HepG2 (cell line): ENCODE measurements around the gene SPNS2. TPM values are rescaled to one million over a fixed set of nuclear protein-coding genes. Genes with fewer than 3 reads are reported as not detected.

Experiments used
- ATAC-seq: fragments of 200-7000 bp; cut with Tn5 transposase; 3 replicates; pipeline ENCODE4 v1.9.1; 2020; ENCODE audit warnings: mild to moderate bottlenecking, moderate library complexity
- BruUV-seq: library from RNA; stranded (reverse); fragments of 400-500 nt; replicated peaks from 2 replicates; lab custom pipeline; 2021; lab: Mats Ljungman, UMichigan
- CTCF ChIA-PET: fragments of 300-600 bp; formaldehyde crosslinking; extraction: SDS; loops from one replicate; lab custom pipeline; 2021; ENCODE audit warnings: low total read pairs, inconsistent platforms, low intra/inter-chr PET ratio; lab: Yijun Ruan, JAX
- POLR2A ChIA-PET: fragments of 350-600 bp; sonication (Branson Sonifier 250); formaldehyde crosslinking; loops from one replicate; lab custom pipeline; 2020; ENCODE audit warnings: antibody characterized with exemption, inconsistent platforms; lab: Yijun Ruan, JAX
- DNase-seq: peaks from one replicate; pipeline ENCODE4 v3.0.0-alpha.2; 2015; ENCODE audit warnings: low spot score
- FAIRE-seq: peaks from 3 replicates; lab custom pipeline; 2011; peaks lifted over from hg19 to GRCh38; lab: Jason Lieb, UNC
- H2AFZ ChIP-seq: one replicate; pipeline ENCODE4 v1.6.1; 2011; ENCODE audit warnings: low read length, inconsistent platforms
- H3K27ac ChIP-seq: fragments of 300-600 bp; 3 replicates; pipeline ENCODE4 v1.8.0; 2011; ENCODE audit warnings: mixed run types, mild to moderate bottlenecking, mixed read lengths, low read length, inconsistent platforms; ENCODE audit not compliant: insufficient read depth; ENCODE audit errors: extremely low read length
- H3K27me3 ChIP-seq, 2 experiments: fragments of 200-600 bp in 1 of 2; 2 replicates in 1 of 2; 3 replicates in 1 of 2; pipeline versions ENCODE4 v1.6.0 to v1.8.0; 2011; ENCODE audit warnings: low read length in 2 of 2, mild to moderate bottlenecking in 2 of 2, moderate library complexity in 2 of 2, inconsistent platforms in 1 of 2; ENCODE audit not compliant: insufficient read depth in 2 of 2, control insufficient read depth in 1 of 2
- H3K36me3 ChIP-seq, 2 experiments: fragments of 200-600 bp in 1 of 2; replicated peaks in 1 of 2; 2 replicates in 1 of 2; 3 replicates in 1 of 2; pipeline versions ENCODE4 v1.5.1 to v1.8.0; 2011; ENCODE audit warnings: low read length in 2 of 2, inconsistent platforms in 1 of 2; ENCODE audit not compliant: insufficient read depth in 2 of 2, control insufficient read depth in 1 of 2
- H3K4me1 ChIP-seq: 2 replicates; pipeline ENCODE4 v1.5.1; 2012; ENCODE audit warnings: low read length, inconsistent platforms; ENCODE audit not compliant: insufficient read depth
- H3K4me2 ChIP-seq: 2 replicates; pipeline ENCODE4 v1.6.0; 2011; ENCODE audit warnings: low read depth, low read length, inconsistent platforms
- H3K4me3 ChIP-seq, 3 experiments: fragments of 200-600 bp in 1 of 3; sonication (generic), shearing (Covaris generic) in 1 of 3; replicated peaks in 1 of 3; 2 replicates each; pipeline ENCODE4 v1.5.1; 2011 to 2016; ENCODE audit warnings: low read length in 3 of 3, inconsistent platforms in 2 of 3, low read depth in 2 of 3, mild to moderate bottlenecking in 2 of 3, control low read depth in 1 of 3, mixed read lengths in 1 of 3; ENCODE audit not compliant: insufficient read depth in 1 of 3
- H3K79me2 ChIP-seq: one replicate; pipeline ENCODE4 v1.6.1; 2011; ENCODE audit warnings: low read length, inconsistent platforms; ENCODE audit not compliant: insufficient read depth
- H3K9ac ChIP-seq: 2 replicates; pipeline ENCODE4 v1.6.0; 2011; ENCODE audit warnings: mild to moderate bottlenecking, low read depth, low read length, inconsistent platforms; ENCODE audit not compliant: insufficient read depth
- H3K9me3 ChIP-seq: 2 replicates; pipeline ENCODE4 v1.5.1; 2012; ENCODE audit warnings: mild to moderate bottlenecking, low read length
- H4K20me1 ChIP-seq: 2 replicates; pipeline ENCODE4 v1.6.0; 2011; ENCODE audit warnings: inconsistent platforms, mild to moderate bottlenecking, low read length, moderate library complexity; ENCODE audit not compliant: insufficient read depth
- DNMT3B ChIP-seq: conservative IDR thresholded peaks from 2 replicates; pipeline ENCODE4 v1.6.1; 2016; ENCODE audit warnings: missing biosample characterization, control low read depth
- GABPA ChIP-seq, 2 experiments: IDR thresholded peaks; 2 replicates each; pipeline ENCODE4 v1.6.1; 2011 to 2016; ENCODE audit warnings: low read depth in 2 of 2, low read length in 1 of 2, missing biosample characterization in 1 of 2, missing genetic modification characterization in 1 of 2
- GLI4 ChIP-seq: sonication (generic); formaldehyde crosslinking; IDR thresholded peaks from 2 replicates; pipeline ENCODE4 v1.5.1; 2020; ENCODE audit warnings: missing genetic modification reagents, mild to moderate bottlenecking, moderate library complexity, borderline replicate concordance
- GMEB2 ChIP-seq: IDR thresholded peaks from 2 replicates; pipeline ENCODE4 v1.6.1; 2016; ENCODE audit warnings: missing biosample characterization, missing genetic modification reagents, low read depth
- HMG20A ChIP-seq: IDR thresholded peaks from 2 replicates; pipeline ENCODE4 v1.6.1; 2016; ENCODE audit warnings: borderline replicate concordance
- HNF1A ChIP-seq, 2 experiments: sonication (generic) in 1 of 2; formaldehyde crosslinking in 1 of 2; IDR thresholded peaks; 2 replicates each; pipeline versions ENCODE4 v1.4.0 to v1.6.1; 2016 to 2020; ENCODE audit warnings: borderline replicate concordance in 1 of 2, low read depth in 1 of 2, mild to moderate bottlenecking in 1 of 2, missing genetic modification reagents in 1 of 2
- IRX3 ChIP-seq: sonication (generic); formaldehyde crosslinking; IDR thresholded peaks from 2 replicates; pipeline ENCODE4 v1.8.1; 2023; ENCODE audit warnings: mild to moderate bottlenecking, low read depth, missing genetic modification reagents, borderline replicate concordance
- NONO ChIP-seq, 2 experiments: fragments of 450-650 bp in 1 of 2; sonication (generic) in 1 of 2; formaldehyde crosslinking in 1 of 2; IDR thresholded peaks in 1 of 2; conservative IDR thresholded peaks in 1 of 2; 2 replicates each; pipeline versions ENCODE4 v1.6.1 to v1.8.0; 2017 to 2022; ENCODE audit warnings: mild to moderate bottlenecking in 1 of 2, missing genetic modification reagents in 1 of 2, moderate library complexity in 1 of 2
- RXRA ChIP-seq: sonication (generic); formaldehyde crosslinking; IDR thresholded peaks from 2 replicates; pipeline ENCODE4 v1.5.1; 2020; ENCODE audit warnings: missing genetic modification reagents
- SMARCC2 ChIP-seq: fragments of 450-650 bp; IDR thresholded peaks from 2 replicates; pipeline ENCODE4 v1.6.1; 2017; ENCODE audit warnings: antibody characterized with exemption, mild to moderate bottlenecking
- THYN1 ChIP-seq: sonication (generic); formaldehyde crosslinking; IDR thresholded peaks from 2 replicates; pipeline ENCODE4 v1.8.1; 2023; ENCODE audit warnings: low read depth, mild to moderate bottlenecking, moderate library complexity, missing genetic modification reagents, borderline replicate concordance
- U2AF2 ChIP-seq: fragments of 200-400 bp; formaldehyde crosslinking; IDR thresholded peaks from 2 replicates; pipeline ENCODE4 v1.6.1; 2017; ENCODE audit warnings: low read depth, mild to moderate bottlenecking, low read length
- YY1 ChIP-seq: IDR thresholded peaks from 2 replicates; pipeline ENCODE4 v1.6.1; 2011; ENCODE audit warnings: low read length, low read depth, moderate library complexity, mild to moderate bottlenecking; ENCODE audit not compliant: insufficient read depth, insufficient replicate concordance
- ZNF12 ChIP-seq: sonication (generic); formaldehyde crosslinking; IDR thresholded peaks from 2 replicates; pipeline ENCODE4 v1.5.0; 2020; ENCODE audit warnings: missing genetic modification reagents
- WGBS: methylation state at CpG from one replicate; pipeline ENCODE4 v1.1.6; 2017; ENCODE audit warnings: low lambda C conversion rate; 5-methylcytosine and 5-hydroxymethylcytosine counted together
- in situ Hi-C: cut with HindIII; loops from 2 replicates; pipeline ENCODE4 v1.10.0; 2017; ENCODE audit warnings: low pct_unique_long_range_greater_than_20kb; ENCODE audit not compliant: extremely low pct_ligation_motif_present
- intact Hi-C: fragments of 100-400 bp; cut with micrococcal nuclease; formaldehyde crosslinking; loops from one replicate; pipeline ENCODE4 v1.10.0; 2022; ENCODE audit not compliant: unreplicated experiment
- polyA plus RNA-seq, 8 experiments: library from polyadenylated mRNA; depleted of rRNA in 3 of 8; stranded (reverse) in 7 of 8; unstranded in 1 of 8; fragments of >200 nt; fragmentation: Illumina TruSeq in 4 of 8; extraction: Trizol in 4 of 8; gene quantifications; 2 replicates each; pipeline versions ENCODE4 v1.2.1 to v1.2.3, GENCODE V29; 2011 to 2016; ENCODE audit warnings: low read depth in 4 of 8, missing spikeins in 1 of 8, mixed read lengths in 1 of 8; ENCODE audit not compliant: insufficient read depth in 1 of 8
- total RNA-seq, 5 experiments: library from RNA; depleted of rRNA; stranded (reverse); fragments of >200 nt; fragmentation: Illumina TruSeq; extraction: Trizol; gene quantifications; 2 replicates each; pipeline ENCODE4 v1.2.3, GENCODE V29; 2016; ENCODE audit warnings: low read depth in 1 of 5

Gene SPNS2
- total and polyA plus RNA-seq, 2 of the 13 experiments (the other 11 are each of a cell fraction or from before 2014, with no cell fraction given), result 0.01 TPM; not detected in 1

DNA sequence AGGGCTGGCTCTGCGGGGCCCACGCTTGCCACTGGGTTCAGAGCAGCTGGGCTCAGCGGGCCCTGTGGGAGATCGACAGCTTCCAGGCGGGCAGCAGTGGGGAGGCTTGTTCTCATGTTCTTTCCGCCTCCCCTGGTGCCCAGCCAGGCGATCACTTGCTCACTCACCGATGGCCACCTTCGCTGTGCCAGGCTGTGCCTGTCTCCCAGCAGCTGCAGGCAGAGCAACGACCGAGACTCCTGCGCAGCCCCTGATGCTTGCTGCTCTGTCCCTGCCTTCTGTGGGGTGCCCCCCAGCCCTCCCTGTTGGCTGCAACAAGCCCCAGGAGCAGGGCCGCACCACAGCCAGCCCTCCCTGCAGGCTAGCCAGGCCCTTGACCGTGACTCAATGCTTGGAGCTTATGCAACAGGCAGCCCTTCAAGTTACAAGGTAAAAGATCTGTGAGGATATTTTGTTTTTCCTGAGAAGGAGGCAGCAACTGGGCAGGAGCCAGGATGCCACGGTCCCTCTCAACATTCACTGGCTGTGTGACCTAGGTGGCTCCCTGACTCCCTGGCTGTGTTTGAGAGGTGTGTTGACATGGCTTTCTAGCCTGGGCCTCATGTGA is 9.6 kb upstream of the SPNS2 start:
- FAIRE-seq (no peak), DNase-seq (no peak), ATAC-seq (no peak)
- Histone ChIP-seq H3K4me3 (no peak overlapping the region), H3K9ac (no peak overlapping the region), H3K4me2 (no peak overlapping the region), H3K79me2 (no peaks in the 10 kb centered on the region), H3K27me3 (peaks cover 4 to 18% of the 10 kb centered on the region in 2 experiments; a peak in 4 of 5 replicates), H3K4me1 (no peaks in the 10 kb centered on the region), H2AFZ (no peak overlapping the region), H3K27ac (no peak overlapping the region), H3K36me3 (no peaks in the 10 kb centered on the region), H4K20me1 (no peaks in the 10 kb centered on the region), H3K9me3 (no peaks in the 10 kb centered on the region)
- no TSS peak for BruUV-seq
- CTCF ChIA-PET, result no interaction called here
- in situ Hi-C loops, result no loop called here
- WGBS, result 70% methylated on average over 8 of the region's 15 CpGs
- POLR2A ChIA-PET, result no interaction called here
- intact Hi-C loops, result no loop called here
- no peak for TF ChIP-seq DNMT3B (CRISPR knock-in tag)
- no peak for TF ChIP-seq ZNF12 (CRISPR knock-in tag)
- TF ChIP-seq THYN1 (CRISPR knock-in tag), result no peak
- no peak for TF ChIP-seq NONO (IDR thresholded peaks at IDR 0.05)
- no peak for TF ChIP-seq NONO (CRISPR knock-in tag; conservative IDR thresholded peaks at IDR 0.05)
- no peak for TF ChIP-seq IRX3 (CRISPR knock-in tag)
- TF ChIP-seq U2AF2, result no peak
- TF ChIP-seq GLI4 (CRISPR knock-in tag), result no peak
- TF ChIP-seq GABPA (IDR thresholded peaks at IDR 0.05; ENCODE audit: low read depth, low read length), result no peak
- TF ChIP-seq GABPA (CRISPR knock-in tag; IDR thresholded peaks at IDR 0.05; ENCODE audit: low read depth), result no peak
- no peak for TF ChIP-seq HMG20A (CRISPR knock-in tag)
- no peak for TF ChIP-seq GMEB2
- TF ChIP-seq YY1, result no peak
- no peak for TF ChIP-seq SMARCC2
- TF ChIP-seq RXRA (CRISPR knock-in tag), result no peak
- no peak for TF ChIP-seq HNF1A (IDR thresholded peaks at IDR 0.05; ENCODE audit: low read depth)
- no peak for TF ChIP-seq HNF1A (CRISPR knock-in tag; IDR thresholded peaks at IDR 0.05; ENCODE audit: borderline replicate concordance)
